WI38 (cell line): Measurements from ENCODE around the gene TYRO3.

Experiments
- H3K4me3 ChIP-seq: 2 replicates; pipeline ENCODE4 v1.5.1; 2011; ENCODE audit warnings: low read depth, mild to moderate bottlenecking, control low read depth, low read length
- CTCF ChIP-seq: IDR thresholded peaks from 2 replicates; pipeline ENCODE4 v1.5.1; 2012; ENCODE audit warnings: low read depth, mild to moderate bottlenecking, control low read depth, low read length

Gene TYRO3

GRCh38 chr15:41574158-41574557 is 15.1 kb downstream of the TYRO3 start:
- H3K4me3 ChIP-seq = no peak overlapping the region
- no peak for TF ChIP-seq CTCF

GRCh38 chr15:41575282-41575681 is 16.3 kb downstream of the TYRO3 start:
- no peak for TF ChIP-seq CTCF
- H3K4me3 ChIP-seq = no peak overlapping the region

- TF ChIP-seq CTCF = no peak
- no peak overlapping the region for H3K4me3 ChIP-seq
These were observed 19.1 kb downstream of the TYRO3 start for GRCh38 chr15:41577863-41578735.

- no peak for TF ChIP-seq CTCF
These were observed 19.8 kb downstream of the TYRO3 start for GRCh38 chr15:41578736-41579383.

GRCh38 chr15:41581110-41581509 is 22.1 kb downstream of the TYRO3 start:
- TF ChIP-seq CTCF = no peak
- no peak overlapping the region for H3K4me3 ChIP-seq

More at GRCh38 chr15:41578736-41579383, 19.8 kb downstream of the TYRO3 start:
- H3K4me3 ChIP-seq = no peak overlapping the region

- no peak for TF ChIP-seq CTCF
- H3K4me3 ChIP-seq = no peak overlapping the region
These were observed 24.8 kb downstream of the TYRO3 start for GRCh38 chr15:41583795-41584194.

GRCh38 chr15:41584636-41585126 is 25.7 kb downstream of the TYRO3 start:
- no peak for TF ChIP-seq CTCF
- no peak overlapping the region for H3K4me3 ChIP-seq
